Pancreas (tissue), 10 donors: ENCODE measurements around the gene KCNH1. TPM values are rescaled to one million over a fixed set of nuclear protein-coding genes. Genes with fewer than 3 reads are reported as not detected.

ENCODE experiments used
- ATAC-seq, 4 donors: fragments of 200-7000 bp; cut with Tn5 transposase; one replicate each; pipeline versions ENCODE4 v1.8.0 to v1.9.1; 2020; ENCODE audit warnings: mild to moderate bottlenecking in 4 of 4, moderate library complexity in 4 of 4
- DNase-seq, 6 donors: peaks; one replicate each; pipeline ENCODE4 v3.0.0-alpha.2; 2020
- FAIRE-seq: peaks from 2 replicates; lab custom pipeline; 2012; peaks lifted over from hg19 to GRCh38; lab: Jason Lieb, UNC
- H3K27ac ChIP-seq, 4 donors: fragments of 200-600 bp; sonication (generic); 1 replicate in 3 of 4; 2 replicates in 1 of 4; pipeline versions ENCODE4 v1.5.0 to v1.8.0; 2020
- H3K27me3 ChIP-seq, 4 donors: fragments of 200-600 bp; one replicate each; pipeline ENCODE4 v1.8.0; 2021
- H3K36me3 ChIP-seq, 3 donors: fragments of 200-600 bp; sonication (generic) in 1 of 3; one replicate each; pipeline versions ENCODE4 v1.5.0 to v1.8.0; 2020 to 2021
- H3K4me1 ChIP-seq, 3 donors: fragments of 200-600 bp; one replicate each; pipeline ENCODE4 v1.8.0; 2021
- H3K4me3 ChIP-seq, 4 donors: fragments of 200-600 bp; sonication (generic) in 2 of 4; one replicate each; pipeline versions ENCODE4 v1.5.0 to v1.8.0; 2020 to 2021
- H3K9me3 ChIP-seq, 4 donors: fragments of 200-600 bp; one replicate each; pipeline ENCODE4 v1.8.0; 2021
- WGBS, 2 donors: extraction: QIAGEN DNeasy Blood & Tissue Kit; methylation state at CpG; one replicate each; pipeline ENCODE4 v1.1.7; 2013; 5-methylcytosine and 5-hydroxymethylcytosine counted together
- intact Hi-C, 3 donors: fragments of 100-400 bp; cut with DNase I; formaldehyde crosslinking; loops; one replicate each; pipeline versions ENCODE4 v1.11.1 to v1.14.2; 2022
- polyA plus RNA-seq, 2 donors: library from polyadenylated mRNA; stranded (reverse); fragments of 200-250 nt; gene quantifications; one replicate each; pipeline ENCODE4 v1.2.3, GENCODE V29; 2013
- total RNA-seq, 6 donors: library from RNA; stranded (reverse); fragmentation: NEBNext Ultra II Directional in 4 of 6; extraction: Animal tissue kit (Norgen Biotek cat#: 25700) in 4 of 6; gene quantifications; one replicate each; pipeline versions ENCODE4 v1.2.1 to v1.2.4, GENCODE V29; 2021 to 2023
- TF ChIP-seq, protein P1 (sequence below), 4 donors: fragments of 200-600 bp; sonication (generic) in 3 of 4; IDR thresholded peaks; one replicate each; pipeline versions ENCODE4 v1.5.0 to v1.8.0; 2021; ENCODE audit warnings: antibody characterized with exemption in 4 of 4
- donor health status: healthy with polysubstance abuse.
- donor health status: DM: no; HTN: no; CAD: no; lungs with moderate emphysema.
- donor health status: DM: no; HTN: no; CAD: no.
- donor health status: control.
- donor health status: control.
- donor health status: Bipolar disorder and iron deficiency.
- donor health status: DM: yes; HTN: yes; CAD: no.
- donor health status: DM: no; HTN: no; CAD: no.
- donor health status: DM: no; HTN: no; CAD: no.
- donor health status: DM: yes; HTN: yes; CAD: no.

Gene KCNH1
- total and polyA plus RNA-seq, 8 donors, result 0.24 to 0.61 (median 0.36) TPM

DNA sequence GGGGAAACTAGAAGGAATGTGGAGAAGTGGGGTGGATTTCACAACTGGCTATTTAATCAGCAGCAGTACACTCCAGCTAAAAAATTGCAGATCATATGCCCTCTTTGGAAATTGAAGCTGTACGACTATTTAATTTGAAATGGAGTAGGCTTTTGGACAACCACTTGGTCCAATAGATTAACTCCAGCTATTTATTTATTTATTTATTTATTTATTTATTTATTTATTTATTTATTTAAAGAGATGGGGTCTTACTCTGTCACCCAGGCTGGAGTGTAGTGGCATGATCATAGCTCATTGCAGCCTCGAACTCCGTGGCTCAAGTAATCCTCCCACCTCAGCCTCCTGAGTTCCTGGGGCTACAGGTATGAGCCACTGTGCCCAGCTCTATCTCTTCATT is 312.3 kb downstream of the KCNH1 start:
- Histone ChIP-seq H3K36me3 (no peaks in the 10 kb centered on the region), H3K9me3 (no peaks in the 10 kb centered on the region), H3K4me3 (no peak overlapping the region), H3K27ac (no peak overlapping the region), H3K4me1 (no peaks in the 10 kb centered on the region), H3K27me3 (no peaks in the 10 kb centered on the region)
- DNase-seq (no peak), ATAC-seq (no peak), FAIRE-seq (no peak)
- 57 to 64% methylated on average over 3 of the region's 3 CpGs for WGBS, 2 donors
- intact Hi-C loops, result no loop called here
- TF ChIP-seq, protein P1, sequence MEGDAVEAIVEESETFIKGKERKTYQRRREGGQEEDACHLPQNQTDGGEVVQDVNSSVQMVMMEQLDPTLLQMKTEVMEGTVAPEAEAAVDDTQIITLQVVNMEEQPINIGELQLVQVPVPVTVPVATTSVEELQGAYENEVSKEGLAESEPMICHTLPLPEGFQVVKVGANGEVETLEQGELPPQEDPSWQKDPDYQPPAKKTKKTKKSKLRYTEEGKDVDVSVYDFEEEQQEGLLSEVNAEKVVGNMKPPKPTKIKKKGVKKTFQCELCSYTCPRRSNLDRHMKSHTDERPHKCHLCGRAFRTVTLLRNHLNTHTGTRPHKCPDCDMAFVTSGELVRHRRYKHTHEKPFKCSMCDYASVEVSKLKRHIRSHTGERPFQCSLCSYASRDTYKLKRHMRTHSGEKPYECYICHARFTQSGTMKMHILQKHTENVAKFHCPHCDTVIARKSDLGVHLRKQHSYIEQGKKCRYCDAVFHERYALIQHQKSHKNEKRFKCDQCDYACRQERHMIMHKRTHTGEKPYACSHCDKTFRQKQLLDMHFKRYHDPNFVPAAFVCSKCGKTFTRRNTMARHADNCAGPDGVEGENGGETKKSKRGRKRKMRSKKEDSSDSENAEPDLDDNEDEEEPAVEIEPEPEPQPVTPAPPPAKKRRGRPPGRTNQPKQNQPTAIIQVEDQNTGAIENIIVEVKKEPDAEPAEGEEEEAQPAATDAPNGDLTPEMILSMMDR (IDR thresholded peaks at IDR 0.05), result no peak

DNA sequence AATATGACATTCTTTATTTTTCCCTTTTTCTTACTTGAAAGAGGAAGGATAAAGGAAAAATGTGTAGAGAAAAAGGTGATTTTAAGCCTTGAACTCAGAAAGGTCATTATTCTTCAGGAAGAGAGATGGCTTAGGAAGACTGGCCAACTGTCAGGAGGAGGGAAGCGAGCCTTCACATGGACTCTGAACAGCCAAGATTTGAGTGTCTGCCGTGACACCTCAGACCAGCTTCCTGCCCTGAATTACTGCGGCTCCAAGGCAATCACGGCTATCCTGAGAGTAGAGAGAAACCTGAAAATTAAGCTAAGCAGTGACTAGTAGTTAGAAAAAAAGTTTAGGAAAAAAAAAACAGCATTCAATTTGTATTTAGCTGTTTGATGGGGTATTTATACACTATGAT is 314.7 kb downstream of the KCNH1 start:
- DNase-seq, result no peak
- intact Hi-C loops, result no loop called here
- Histone ChIP-seq H3K9me3 (no peaks in the 10 kb centered on the region), H3K4me3 (no peak overlapping the region), H3K27me3 (no peaks in the 10 kb centered on the region), H3K4me1 (no peaks in the 10 kb centered on the region), H3K36me3 (no peaks in the 10 kb centered on the region), H3K27ac (no peak overlapping the region)
- 70 to 78% methylated on average over 4 of the region's 4 CpGs for WGBS, 2 donors
- FAIRE-seq, result no peak
- TF ChIP-seq, protein P1 (IDR thresholded peaks at IDR 0.05), result no peak
- ATAC-seq, result no peak

DNA sequence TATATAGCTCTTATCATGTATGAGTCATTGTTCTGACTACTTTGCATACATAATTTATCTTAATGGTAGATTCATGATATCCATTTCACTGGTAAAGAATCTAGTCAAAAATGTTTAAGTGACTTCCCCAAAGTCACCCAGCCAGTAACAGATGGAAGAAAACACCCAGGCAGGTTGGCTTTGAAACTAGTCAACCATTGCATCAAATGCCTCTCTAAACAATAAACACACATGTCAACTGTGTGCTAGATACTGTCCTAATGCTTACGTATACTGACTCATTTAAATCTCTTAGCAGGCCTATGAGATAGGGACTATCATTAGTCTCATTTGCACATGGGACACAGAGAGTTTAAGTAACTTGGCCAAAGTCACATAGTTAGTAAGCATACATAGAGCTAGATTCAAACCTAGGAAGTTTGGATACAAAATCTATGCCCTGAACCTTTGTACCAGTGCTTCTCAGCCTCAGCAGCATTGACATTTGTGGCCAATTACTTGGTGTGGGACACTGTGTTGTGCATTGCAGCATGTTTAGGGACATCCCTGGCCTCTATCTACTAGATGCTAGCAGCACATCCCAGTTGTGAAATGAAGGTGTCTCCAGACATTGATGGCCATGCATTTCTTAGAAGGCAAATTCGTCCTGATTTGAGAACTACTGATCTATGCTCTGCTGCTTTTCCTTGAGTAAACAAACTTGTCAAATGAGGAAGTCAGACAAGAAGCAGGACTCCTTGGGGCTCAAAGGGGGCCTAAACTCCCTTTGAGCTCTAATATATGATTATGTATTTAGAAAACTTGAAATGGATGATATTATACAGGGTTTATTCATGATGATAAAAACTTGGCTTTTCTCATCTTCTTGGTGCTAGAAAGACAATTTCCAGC is 316.3 kb downstream of the KCNH1 start:
- TF ChIP-seq, protein P1 (IDR thresholded peaks at IDR 0.05), result no peak
- Histone ChIP-seq H3K4me3 (no peak overlapping the region), H3K27me3 (no peaks in the 10 kb centered on the region), H3K27ac (no peak overlapping the region), H3K4me1 (no peaks in the 10 kb centered on the region), H3K36me3 (no peaks in the 10 kb centered on the region), H3K9me3 (no peaks in the 10 kb centered on the region)
- intact Hi-C loops, result no loop called here
- DNase-seq (no peak), FAIRE-seq (no peak), ATAC-seq (no peak)
- WGBS, 2 donors, result 62 to 70% methylated on average over 2 of the region's 2 CpGs

DNA sequence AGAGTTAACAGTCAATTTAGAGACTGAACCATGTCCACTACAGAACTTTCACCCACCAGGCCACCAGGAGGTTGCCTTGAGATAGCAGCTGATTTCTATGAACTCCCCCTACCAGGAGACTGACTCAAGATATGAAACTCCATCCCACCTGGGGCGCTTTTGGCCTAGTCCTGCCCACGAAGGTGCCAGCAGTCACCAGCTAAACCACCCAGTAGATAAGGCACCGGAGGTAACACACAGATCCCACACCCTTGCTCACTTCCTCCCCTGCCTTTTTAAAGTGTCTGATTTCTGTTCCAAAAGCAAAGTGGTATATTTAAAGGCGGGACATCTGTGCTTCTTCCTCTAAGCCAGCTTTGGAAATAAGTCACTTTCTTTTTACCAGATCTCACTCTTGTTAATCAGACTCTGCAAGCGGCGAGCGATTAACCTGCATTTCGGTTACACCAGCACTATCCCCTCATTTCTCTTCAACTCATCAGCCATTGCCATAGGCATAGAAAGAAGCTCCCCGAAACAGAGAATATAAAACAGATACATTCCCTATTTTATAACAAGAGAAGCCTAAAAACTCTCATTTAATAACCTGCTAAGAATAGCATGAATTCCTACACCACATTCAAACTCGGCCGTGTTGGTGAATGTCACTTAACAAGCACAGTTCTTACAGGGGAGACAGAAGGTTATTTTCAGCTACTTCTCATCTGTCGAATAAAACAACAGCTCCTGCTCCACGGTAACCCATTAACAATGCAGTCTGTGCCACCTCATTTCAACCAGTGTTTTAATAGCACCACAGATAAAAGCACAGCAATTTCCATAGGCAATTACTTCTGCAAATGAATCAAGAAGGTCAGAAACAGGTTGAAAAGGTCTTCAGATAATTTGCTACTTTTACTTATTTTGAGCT is 318.1 kb downstream of the KCNH1 start:
- Histone ChIP-seq H3K4me1 (no peaks in the 10 kb centered on the region), H3K27ac (no peak overlapping the region), H3K4me3 (no peak overlapping the region), H3K36me3 (no peaks in the 10 kb centered on the region), H3K9me3 (no peaks in the 10 kb centered on the region), H3K27me3 (no peaks in the 10 kb centered on the region)
- FAIRE-seq (no peak), DNase-seq (no peak), ATAC-seq (peak in 1 of 4 donors; percentile 58)
- TF ChIP-seq, protein P1 (IDR thresholded peaks at IDR 0.05), result no peak
- WGBS, 2 donors, result 72 to 73% methylated on average over 13 of the region's 13 CpGs
- intact Hi-C loops, result no loop called here
